ENCODE results near the gene SCRN3. TPM values are rescaled to one million over a fixed set of nuclear protein-coding genes. Genes with fewer than 3 reads are reported as not detected.

Gene SCRN3
- total and polyA plus RNA-seq, 8 donors, result 22.6 to 36.0 (median 31.9) TPM

- Histone ChIP-seq H3K27me3 (no peaks in the 10 kb centered on the region), H3K4me1 (no peaks in the 10 kb centered on the region), H3K27ac (no peak overlapping the region), H3K36me3 (peaks cover 0 to 4% of the 10 kb centered on the region in 2 donors), H3K9me3 (no peaks in the 10 kb centered on the region), H3K4me3 (no peak overlapping the region)
- TF ChIP-seq, protein P1, sequence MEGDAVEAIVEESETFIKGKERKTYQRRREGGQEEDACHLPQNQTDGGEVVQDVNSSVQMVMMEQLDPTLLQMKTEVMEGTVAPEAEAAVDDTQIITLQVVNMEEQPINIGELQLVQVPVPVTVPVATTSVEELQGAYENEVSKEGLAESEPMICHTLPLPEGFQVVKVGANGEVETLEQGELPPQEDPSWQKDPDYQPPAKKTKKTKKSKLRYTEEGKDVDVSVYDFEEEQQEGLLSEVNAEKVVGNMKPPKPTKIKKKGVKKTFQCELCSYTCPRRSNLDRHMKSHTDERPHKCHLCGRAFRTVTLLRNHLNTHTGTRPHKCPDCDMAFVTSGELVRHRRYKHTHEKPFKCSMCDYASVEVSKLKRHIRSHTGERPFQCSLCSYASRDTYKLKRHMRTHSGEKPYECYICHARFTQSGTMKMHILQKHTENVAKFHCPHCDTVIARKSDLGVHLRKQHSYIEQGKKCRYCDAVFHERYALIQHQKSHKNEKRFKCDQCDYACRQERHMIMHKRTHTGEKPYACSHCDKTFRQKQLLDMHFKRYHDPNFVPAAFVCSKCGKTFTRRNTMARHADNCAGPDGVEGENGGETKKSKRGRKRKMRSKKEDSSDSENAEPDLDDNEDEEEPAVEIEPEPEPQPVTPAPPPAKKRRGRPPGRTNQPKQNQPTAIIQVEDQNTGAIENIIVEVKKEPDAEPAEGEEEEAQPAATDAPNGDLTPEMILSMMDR (IDR thresholded peaks at IDR 0.05), result no peak
- no peak for ATAC-seq
- no peak for DNase-seq
- intact Hi-C loops (cut with DNase I), result no loop called here
Measured at GRCh38 chr2:174450021-174450816, 54.7 kb downstream of the SCRN3 start.

DNA sequence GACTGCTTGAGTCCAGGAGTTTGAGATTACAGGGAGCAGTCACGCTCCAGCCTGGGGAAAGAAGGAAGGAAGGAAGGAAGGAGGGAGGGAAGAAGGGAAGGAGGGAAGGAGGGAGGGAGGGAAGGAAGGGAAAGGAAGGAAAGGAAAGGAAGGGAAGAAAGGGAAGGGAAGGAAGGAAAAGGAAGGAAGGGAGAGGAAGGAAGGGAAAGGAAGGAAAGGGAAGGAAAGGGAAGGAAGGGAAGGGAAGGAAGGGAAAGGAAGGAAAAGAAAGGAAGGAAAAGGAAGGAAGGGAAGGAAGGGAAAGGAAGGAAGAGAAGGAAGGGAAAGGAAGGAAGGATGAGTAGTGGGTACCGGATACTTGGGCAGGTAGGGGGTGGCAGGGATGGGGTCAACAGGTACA, 59.0 kb downstream of the SCRN3 start:
- intact Hi-C loops (cut with DNase I), result no loop called here
- no peak for ATAC-seq
- TF ChIP-seq, protein P1 (IDR thresholded peaks at IDR 0.05), result no peak

DNA sequence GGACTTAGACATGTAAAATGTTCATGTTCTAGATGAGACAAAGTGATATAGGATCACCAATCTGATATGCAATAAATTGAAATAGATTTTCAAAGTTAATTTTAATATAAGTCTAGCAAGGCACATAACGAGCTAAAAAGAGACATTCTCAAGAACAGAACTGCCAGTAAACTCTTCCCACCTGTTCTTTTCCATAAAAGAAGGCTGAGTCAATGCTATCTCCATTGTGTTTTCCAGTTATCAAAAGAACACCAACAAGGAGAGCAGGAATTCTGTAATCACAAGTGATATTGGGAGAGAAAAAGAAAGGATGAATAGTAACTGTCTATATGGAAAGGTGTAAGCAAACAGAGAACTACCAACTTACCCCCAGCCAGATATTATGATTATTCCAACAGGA, 65.7 kb downstream of the SCRN3 start:
- TF ChIP-seq, protein P1 (IDR thresholded peaks at IDR 0.05), result no peak
- no peak for ATAC-seq
- H3K27me3 ChIP-seq, result no peaks in the 10 kb centered on the region
- no peak overlapping the region for H3K27ac ChIP-seq
- intact Hi-C loops (cut with DNase I), result loop anchor here in 1 of 2 donors (5.0 to 10.0 kb wide), 2 partner anchors 144 to 226 kb away; no protein-coding TSS in a partner anchor
- no peaks in the 10 kb centered on the region for H3K4me1 ChIP-seq
- H3K9me3 ChIP-seq, result no peaks in the 10 kb centered on the region
- H3K4me3 ChIP-seq, result no peak overlapping the region
- H3K36me3 ChIP-seq, result peaks cover 0 to 7% of the 10 kb centered on the region in 2 donors
- no peak for DNase-seq

More for the DNA sequence above, 59.0 kb downstream of the SCRN3 start:
- Histone ChIP-seq H3K27ac (no peak overlapping the region), H3K9me3 (no peaks in the 10 kb centered on the region), H3K4me1 (no peaks in the 10 kb centered on the region), H3K36me3 (peaks cover 0 to 7% of the 10 kb centered on the region in 2 donors), H3K27me3 (no peaks in the 10 kb centered on the region), H3K4me3 (no peak overlapping the region)
- no peak for DNase-seq

DNA sequence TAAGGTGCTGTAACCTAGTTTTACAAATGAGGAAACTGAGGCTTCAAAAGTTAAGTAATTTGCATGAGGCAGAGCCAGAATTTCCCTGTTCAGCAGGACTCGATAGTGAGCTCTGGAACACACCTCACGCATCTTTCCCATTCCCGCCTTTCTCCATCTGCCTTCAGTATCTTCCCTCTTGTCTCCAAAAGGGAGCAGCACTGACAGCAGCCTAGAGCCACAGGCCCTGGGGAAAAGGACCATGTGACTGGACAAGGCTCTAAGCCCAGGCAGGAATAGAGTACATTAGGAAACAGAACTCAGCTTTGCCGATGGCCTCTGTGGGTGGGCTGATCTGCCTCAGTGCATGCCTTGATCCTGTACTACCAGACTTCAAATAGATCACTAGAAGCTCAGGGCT, 69.8 kb downstream of the SCRN3 start:
- H3K4me3 ChIP-seq, result no peak overlapping the region
- intact Hi-C loops (cut with DNase I), result loop anchor here in 1 of 2 donors (10.0 kb wide), 1 partner anchor 139 kb away; no protein-coding TSS in a partner anchor
- no peaks in the 10 kb centered on the region for H3K36me3 ChIP-seq
- no peaks in the 10 kb centered on the region for H3K9me3 ChIP-seq
- ATAC-seq, result no peak
- DNase-seq, result peak in 1 of 4 donors; percentile 11
- H3K27me3 ChIP-seq, result no peaks in the 10 kb centered on the region
- H3K27ac ChIP-seq, result no peak overlapping the region
- H3K4me1 ChIP-seq, result no peaks in the 10 kb centered on the region
- TF ChIP-seq, protein P1 (IDR thresholded peaks at IDR 0.05), result no peak

GRCh38 chr2:174473796-174474195, 78.3 kb downstream of the SCRN3 start:
- Histone ChIP-seq H3K27ac (no peak overlapping the region), H3K4me3 (no peak overlapping the region), H3K36me3 (no peaks in the 10 kb centered on the region), H3K27me3 (no peaks in the 10 kb centered on the region), H3K9me3 (no peaks in the 10 kb centered on the region), H3K4me1 (no peaks in the 10 kb centered on the region)
- intact Hi-C loops (cut with DNase I), result no loop called here
- ATAC-seq (no peak), DNase-seq (no peak)
- TF ChIP-seq, protein P1 (IDR thresholded peaks at IDR 0.05), result no peak
